Lower leg skin (tissue), 3 donors: ENCODE data around the gene HS3ST4.

ENCODE experiments used
- CTCF ChIP-seq, 3 donors: fragments of 450-650 bp; IDR thresholded peaks; one replicate each; pipeline ENCODE4 v1.5.1; 2016; ENCODE audit warnings: antibody characterized with exemption in 3 of 3, mild to moderate bottlenecking in 3 of 3, moderate library complexity in 2 of 3
- POLR2A ChIP-seq, 2 donors: fragments of 450-650 bp; IDR thresholded peaks; one replicate each; pipeline ENCODE4 v1.6.1; 2016 to 2017; ENCODE audit warnings: antibody characterized with exemption in 2 of 2, mild to moderate bottlenecking in 1 of 2, moderate library complexity in 1 of 2

- TF ChIP-seq CTCF (IDR thresholded peaks at IDR 0.05) (no peak), POLR2A (IDR thresholded peaks at IDR 0.05) (no peak)
Measured at GRCh38 chr16:25700547-25700946, 8.8 kb downstream of the HS3ST4 start.
